ENCODE measurements around the gene RLBP1.

RLBP1 gene

DNA sequence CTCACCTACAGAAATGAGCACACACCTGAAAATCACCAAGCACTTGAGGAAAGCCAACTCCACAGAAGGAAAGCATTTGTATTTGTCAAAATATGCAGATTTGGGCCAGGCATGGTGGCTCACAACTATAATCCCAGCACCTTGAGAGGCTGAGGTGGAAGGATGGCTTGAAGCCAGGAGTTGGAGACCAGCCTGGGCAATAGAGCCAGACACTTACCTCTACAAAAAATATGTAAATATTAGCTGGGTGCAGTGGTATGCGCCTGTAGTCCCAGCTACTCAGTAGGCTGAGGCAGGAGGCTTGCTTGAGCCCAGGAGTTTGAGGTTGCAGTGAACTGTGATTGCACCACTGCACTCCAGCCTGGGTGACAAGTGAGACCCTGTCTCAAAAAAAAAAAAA is 12.3 kb downstream of the RLBP1 start:
- no peak for DNase-seq
- intact Hi-C loops (cut with DNase I), result loop anchor here (5.0 kb wide), 1 partner anchor 33 kb away; the partner anchor contains the start of gene FANCI

DNA sequence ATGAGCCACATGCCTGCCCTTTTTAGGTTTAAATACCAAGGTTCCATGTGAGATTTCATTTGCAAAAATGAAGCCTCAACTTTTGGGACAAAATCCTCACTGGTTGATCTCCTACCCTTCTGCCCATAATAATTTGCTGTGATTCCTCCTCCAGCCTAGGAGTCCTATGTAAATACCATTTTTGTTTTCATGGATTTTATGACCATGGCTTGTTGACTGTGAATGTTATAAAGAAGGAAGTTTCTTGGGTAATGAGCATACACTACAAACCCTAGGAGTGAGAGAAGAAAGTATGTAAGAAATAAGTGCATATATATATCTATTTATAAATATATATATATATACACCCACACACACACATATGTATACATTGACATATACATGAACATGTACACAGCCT is 13.1 kb downstream of the RLBP1 start:
- DNase-seq, result no peak
- intact Hi-C loops (cut with DNase I), result loop anchor here (5.0 kb wide), 1 partner anchor 34 kb away; the partner anchor contains the start of gene FANCI

DNA sequence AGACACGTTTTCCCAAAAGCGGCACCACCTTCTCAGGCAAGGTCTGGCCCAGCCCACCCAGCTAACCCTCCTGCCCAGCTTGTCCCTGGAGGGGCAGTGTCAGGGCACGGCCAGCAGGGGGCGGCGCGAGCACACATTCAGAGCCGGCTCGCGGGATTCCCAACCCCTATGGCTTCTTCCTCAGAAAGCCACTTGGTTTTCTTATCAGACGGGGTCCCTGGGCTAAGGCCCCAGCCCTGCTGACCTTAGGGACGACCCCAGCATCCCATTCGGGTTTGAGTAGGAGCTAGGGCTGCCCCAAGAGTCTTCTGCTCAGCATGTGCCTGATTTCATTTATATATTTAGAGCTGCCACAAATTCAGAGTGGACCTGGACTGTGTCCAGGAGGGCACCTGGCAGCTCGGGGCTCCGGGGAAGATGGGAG is 14.5 kb downstream of the RLBP1 start:
- intact Hi-C loops (cut with DNase I), result loop anchor here (1.0 to 5.0 kb wide), 2 partner anchors 35 to 93 kb away; partner anchors contain the start of gene FANCI
- peak; percentile 55 to 97 (median 82) for DNase-seq

DNA sequence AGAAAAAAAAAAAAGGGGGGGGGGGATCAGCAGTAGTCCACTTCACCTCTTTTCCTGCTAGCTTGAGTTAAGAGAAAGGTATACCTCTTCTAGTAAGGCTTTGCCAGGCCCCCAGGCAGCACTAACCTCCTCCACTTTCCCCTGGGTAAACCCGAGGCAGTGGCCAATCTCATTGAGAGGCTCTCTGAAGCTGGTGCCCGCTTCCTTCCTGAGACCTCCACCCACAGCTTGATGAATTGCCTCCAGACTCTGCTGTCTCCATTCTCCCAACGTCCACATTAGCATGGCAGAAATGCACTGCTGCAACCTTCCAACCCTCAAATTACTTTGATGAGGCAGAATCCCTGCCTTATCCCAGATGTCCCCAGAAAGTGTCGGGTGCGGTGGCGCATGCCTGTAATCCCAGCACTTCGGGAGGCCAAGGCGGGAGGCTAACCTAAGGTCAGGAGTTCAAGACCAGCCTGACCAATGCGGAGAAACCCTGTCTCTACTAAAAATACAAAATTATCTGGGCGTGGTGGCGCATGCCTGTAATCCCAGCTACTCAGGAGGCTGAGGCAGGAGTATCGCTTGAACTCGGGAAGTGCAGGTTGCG is 15.3 kb downstream of the RLBP1 start:
- intact Hi-C loops (cut with DNase I), result loop anchor here (5.0 kb wide), 1 partner anchor 36 kb away; the partner anchor contains the start of gene FANCI

DNA sequence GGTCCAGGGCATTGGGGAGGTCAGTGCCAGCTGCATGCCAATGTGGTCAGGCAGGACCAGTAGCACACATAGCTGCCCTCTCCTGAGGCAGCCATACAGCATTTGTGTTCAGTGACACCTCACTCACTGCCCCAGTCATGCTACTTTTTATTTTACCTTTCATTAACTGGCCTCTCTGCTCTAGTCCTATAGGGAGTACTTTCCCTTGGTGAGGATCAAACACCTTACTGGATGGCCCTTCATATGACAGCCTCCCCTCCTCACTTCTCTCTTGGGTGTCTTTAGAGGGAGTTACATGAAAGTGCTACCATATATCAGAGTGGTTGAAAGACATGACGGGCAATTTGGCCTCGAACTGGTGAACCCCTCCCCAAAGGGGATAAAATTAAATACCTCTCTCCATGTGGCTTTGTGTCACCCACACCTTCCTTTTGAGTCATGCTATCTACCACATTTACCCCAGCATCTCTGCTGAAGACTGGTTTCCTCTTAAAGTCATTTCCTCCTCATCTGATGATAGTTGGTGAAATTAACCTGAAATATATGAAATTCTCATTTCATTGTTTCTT is 17.6 kb downstream of the RLBP1 start:
- intact Hi-C loops (cut with DNase I), result no loop called here
- peak in 1 of 10 donors; percentile 15 for DNase-seq

More for the DNA sequence above, 15.3 kb downstream of the RLBP1 start:
- DNase-seq, result peak in 1 of 10 donors; percentile 45

DNA sequence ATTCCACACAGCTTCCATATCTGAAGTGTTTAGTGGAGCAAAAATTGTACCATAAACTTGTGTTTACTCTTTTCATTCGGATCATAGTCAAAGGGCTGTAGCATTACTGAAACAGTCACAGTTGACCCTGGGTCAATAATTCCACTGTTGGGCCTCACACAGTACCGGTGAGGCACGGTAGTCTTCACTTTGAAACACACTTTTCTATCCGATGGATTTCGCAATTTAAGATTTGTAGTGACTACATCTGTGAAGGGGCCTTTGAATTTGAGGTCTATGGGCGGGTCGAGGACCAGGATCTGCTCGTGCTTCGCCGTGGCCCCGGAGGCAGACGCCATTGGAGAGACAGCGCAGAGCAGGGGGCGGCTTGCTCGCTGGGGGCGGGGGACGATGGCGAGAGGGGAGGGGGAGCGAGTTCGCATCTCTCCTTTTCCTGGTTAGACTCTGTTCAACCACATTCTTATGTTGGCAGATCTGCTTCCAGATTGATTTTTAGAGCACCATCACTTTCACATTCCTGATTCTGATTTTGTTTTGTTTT is 19.8 kb downstream of the RLBP1 start:
- DNase-seq, result peak in 1 of 10 donors; percentile 67
- intact Hi-C loops (cut with DNase I), result no loop called here

DNA sequence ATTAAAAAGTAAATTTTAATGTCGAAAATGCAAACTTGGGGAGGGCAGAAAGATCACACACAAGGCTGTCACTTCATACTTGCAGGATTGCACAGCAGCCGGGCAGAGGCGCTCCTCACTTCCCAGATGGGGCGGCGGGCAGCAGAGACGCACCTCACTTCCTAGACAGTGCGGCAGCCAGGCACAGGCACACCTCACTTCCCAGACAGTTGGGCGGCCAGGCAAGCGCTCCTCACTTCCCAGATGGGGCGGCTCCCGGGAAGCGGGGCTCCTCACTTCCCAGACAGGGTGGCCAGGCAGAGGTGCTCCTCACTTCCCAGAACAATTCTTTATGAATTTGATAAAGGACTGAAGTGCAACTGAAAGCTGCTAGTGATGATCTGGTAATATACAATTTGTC is 21.2 kb downstream of the RLBP1 start:
- intact Hi-C loops (cut with DNase I), result no loop called here
- no peak for DNase-seq

DNA sequence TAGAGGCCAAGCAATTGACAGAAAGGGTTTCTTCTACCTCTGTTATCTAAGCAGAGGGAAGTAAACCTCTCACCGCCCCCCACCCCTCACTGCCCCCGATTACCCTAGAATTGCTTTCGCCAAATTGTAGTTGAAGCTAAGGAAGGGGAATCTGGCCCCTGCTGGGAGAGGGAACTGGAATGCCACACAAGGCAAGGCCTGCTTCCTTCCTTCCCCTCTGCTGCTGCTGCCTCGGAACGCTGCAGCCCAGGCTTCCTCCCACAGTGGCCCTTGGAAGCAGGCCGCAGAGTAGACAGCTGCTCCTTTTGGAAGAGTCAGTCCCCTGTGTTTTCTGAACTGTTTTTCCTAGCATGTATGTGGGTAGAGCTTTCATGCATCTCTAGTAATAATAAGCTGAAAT is 21.6 kb downstream of the RLBP1 start:
- DNase-seq, result peak in 3 of 10 donors; percentile 51 to 91 (median 53)

DNA sequence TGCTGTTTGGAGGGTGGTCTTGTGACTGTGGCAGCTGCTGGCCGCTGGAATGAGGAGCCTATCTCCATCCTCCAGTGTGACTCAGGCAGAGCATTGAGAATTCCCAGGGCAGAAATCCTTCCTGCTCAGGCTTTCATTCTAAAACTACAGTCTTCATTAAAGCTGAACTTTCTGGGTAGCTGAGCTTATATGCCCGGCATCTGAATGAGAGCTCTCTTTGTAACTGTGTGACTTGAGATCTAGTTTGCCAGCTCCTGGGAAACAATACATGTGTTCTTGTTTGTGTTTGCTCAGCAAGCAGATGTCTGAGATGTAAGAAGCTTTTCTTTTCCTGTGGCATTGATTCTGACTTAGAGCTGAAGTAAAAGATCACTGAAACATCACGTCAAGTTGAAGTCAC is 22.4 kb downstream of the RLBP1 start:
- intact Hi-C loops (cut with DNase I), result no loop called here
- DNase-seq, result peak in 1 of 10 donors; percentile 19

More for the DNA sequence above, 21.6 kb downstream of the RLBP1 start:
- intact Hi-C loops (cut with DNase I), result no loop called here

DNA sequence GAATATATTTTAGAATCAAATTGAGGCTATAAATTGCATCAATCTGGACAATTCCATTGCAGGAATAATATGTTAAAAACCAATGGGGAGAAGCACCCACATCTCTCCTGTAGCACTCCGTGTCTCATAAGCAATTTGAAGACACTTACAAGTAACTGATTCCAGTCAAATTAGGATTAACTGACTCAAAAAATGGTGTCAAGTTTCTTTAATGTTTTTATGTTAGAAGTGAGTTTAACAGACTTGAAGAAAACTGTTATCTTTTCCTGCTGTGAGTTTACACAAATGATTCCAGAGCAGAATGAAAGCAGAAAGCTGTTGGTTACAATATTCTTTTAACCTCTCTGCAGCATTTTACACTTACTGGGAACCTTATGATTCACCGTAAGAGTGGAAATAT is 23.2 kb downstream of the RLBP1 start:
- intact Hi-C loops (cut with DNase I), result no loop called here
- no peak for DNase-seq

DNA sequence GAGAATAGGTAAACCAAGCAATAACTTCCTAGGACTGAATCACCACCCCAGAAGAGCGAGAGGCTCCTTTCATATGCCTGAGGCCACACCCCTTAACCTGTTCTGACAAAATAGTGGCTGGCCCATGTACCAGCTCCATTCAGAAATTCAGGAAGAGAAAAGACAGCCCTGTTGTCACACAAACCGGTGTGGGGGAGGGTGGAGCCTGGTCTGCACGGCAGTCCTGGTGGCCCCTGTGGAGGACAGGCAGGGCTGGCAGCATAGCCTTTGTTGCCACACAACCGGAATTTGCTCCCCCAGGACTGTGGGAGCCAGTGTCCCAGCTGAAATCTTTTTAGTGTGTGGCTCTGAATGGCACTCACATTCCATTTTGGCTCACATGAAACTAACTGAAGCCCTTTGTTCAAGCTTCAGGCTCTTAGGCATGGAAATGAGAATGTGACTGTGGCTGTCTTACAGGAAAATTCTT is 23.8 kb downstream of the RLBP1 start:
- intact Hi-C loops (cut with DNase I), result no loop called here
- DNase-seq, result peak; percentile 54 to 95 (median 63)

DNA sequence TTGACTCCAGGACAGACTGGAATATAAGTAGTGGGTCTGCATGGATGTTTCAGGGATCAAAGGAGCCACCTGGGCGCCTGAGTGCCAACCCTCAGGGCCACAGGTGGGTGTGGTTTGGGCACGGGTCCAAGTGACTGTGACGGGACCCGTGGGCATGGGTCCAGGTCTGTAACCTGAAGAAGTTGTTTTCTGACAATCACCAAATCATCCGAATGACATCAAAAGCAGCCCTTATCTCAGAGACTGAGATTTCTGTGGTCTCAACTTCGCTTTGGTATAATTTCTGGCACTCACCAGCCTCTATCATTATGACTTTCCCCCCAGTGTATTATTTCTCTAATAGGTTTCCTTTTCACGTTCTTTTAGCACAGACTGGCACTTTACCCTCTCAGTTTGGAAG is 24.4 kb downstream of the RLBP1 start:
- intact Hi-C loops (cut with DNase I), result no loop called here
- no peak for DNase-seq

DNA sequence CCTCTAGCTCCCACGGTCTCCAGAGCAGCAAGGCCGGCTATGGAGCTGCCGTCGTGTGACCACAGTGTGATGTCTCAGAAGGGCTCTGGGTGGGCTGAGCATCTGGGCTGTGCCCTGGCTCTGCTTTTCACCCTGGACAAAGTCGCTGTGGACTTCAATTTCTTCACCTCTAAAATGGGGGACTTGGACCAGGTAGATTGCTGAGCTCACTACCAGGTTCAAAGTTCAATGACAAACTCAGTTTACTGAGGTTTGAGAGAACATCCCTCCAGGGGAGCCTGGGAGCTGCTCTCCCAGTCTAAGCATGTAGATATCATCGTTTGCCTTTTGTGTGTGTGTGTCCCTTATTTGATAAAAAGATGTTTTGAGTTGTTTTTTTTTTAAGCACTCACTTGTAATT is 25.1 kb downstream of the RLBP1 start:
- intact Hi-C loops (cut with DNase I), result no loop called here
- DNase-seq, result no peak

DNA sequence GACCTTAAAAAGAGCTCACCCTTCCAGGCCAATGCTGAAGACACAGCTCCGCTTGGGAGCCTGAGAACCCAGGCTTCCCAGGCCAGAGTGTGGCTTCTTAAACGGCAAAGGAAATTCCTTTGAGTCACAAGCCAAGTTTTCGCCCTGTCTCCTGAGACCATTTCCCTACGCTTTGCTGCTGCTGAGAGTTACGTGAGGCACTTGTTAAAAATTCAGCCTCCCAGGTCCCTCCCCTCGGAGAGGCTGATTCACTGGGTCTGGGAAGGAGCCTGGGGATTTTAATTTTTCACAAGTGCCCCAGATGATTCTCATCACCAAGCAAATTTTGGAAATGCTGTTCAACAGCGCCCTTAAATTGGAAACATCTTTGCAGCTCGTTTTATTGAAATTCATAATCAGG is 25.5 kb downstream of the RLBP1 start:
- no peak for DNase-seq
- intact Hi-C loops (cut with DNase I), result no loop called here

DNA sequence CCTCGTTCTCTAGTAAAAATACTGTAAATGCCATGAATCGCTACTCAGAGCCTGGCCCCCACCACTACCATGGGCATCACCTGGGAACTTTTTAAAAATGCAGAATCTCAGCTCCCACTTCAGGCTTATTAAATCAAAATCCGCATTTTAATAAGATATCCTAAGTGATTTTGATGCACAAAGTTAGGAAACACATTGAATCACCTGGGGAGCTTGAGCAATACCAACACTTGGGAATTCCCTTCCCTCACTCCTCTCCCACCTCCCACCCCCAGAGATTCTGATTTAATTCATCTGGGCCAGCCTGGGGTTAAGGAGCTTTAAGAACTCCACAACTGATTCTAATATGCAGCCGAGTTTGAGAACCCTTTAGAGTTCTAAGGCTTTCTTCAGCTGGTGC is 26.8 kb downstream of the RLBP1 start:
- intact Hi-C loops (cut with DNase I), result no loop called here
- DNase-seq, result no peak

DNA sequence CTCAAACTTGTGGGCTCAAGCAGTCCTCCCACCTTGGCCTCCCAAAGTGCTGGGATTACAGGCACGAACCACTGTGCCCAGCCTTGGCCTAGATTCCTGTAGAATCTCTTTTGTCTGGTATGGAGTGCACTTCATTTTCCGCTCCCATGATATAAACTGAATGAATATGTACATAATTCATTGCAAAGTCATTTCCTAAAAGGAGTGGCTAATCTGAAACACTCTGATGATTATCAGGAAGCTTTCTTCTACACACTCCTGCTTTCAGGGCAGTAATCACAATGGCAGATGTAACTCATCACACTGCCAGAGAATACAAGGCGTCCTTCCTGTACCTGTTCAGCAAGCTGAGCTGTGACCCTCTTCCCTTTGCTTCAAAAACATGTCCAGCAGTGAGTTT is 28.6 kb downstream of the RLBP1 start:
- DNase-seq, result no peak
- intact Hi-C loops (cut with DNase I), result no loop called here

DNA sequence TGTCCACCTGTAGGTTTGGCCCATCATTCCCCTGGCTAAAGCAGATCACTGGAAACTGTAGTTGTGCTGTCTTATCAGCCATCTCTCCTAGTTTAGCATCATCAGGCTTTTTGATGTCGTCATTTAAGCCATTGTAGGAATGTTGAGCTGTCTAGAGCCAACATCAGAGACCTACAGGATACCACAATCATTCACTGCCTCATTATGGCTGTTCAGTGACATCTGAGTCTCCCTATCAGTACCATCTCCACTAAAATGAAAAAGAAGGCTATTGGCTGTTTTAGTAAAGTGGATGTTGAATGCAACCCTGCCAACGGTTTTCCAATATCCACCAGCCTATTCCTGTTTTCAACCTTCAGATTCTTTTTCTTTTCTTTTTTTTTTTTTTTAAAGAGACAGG is 29.2 kb downstream of the RLBP1 start:
- no peak for DNase-seq
- intact Hi-C loops (cut with DNase I), result no loop called here

DNA sequence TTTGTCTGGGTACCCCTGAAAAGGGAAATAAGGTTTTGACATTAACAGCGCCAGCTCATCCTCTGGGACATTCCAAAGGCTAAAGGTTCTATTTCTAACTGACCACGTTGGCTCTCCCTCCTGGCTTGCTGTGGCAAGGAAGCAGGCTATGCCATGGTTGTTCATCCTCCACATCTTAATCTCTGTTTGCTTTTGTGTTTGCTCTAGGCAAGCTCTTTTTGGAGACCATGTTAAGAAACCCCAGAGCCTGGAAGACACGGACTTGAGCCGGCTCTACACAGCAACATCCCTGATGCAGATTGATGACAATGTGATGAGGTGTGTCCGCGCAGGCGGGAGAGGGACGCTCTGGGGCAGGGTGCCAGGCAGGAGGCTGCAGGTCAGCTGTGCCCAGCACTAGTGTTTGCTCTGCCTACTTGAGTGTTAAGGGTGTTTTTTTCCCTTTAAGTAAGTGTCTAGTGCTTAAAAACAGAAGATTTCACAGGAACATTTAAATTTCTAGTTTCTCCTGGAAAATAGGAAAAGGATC is 33.3 kb downstream of the RLBP1 start:
- intact Hi-C loops (cut with DNase I), result no loop called here
- DNase-seq, result peak in 7 of 10 donors; percentile 44 to 95 (median 69)

DNA sequence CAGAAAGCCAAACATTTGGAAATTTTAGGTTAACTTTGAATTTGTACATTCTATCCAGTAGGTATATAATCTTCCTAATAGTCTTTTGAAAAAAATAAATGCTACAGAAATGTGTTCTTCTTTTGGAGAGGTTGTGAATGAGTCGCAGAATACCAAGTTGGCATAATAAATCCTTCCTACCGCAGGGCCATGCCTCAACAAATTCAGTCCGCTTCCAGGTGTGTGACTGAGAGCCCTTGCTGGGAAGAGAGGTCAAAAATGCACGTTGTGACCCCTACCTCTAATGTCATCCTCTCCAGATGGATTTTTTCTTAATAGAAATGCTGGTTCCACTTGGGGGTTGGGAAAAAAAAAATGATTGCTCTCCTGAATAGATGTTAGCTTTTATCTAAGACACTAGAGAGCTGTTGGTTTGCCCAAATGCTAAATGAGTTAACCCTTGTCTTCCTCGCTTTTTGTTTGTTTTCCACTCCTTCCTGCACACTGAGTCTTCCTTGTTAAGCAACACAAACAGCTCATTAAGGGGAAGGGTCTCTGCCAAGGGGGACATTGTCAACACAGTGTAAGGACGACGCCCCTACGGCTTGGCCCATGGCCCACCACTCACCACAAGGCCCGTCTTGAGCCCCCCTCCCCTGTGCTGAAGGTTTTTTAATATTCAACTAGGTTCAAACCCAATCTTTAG is 33.9 kb downstream of the RLBP1 start:
- DNase-seq, result no peak
- intact Hi-C loops (cut with DNase I), result no loop called here

DNA sequence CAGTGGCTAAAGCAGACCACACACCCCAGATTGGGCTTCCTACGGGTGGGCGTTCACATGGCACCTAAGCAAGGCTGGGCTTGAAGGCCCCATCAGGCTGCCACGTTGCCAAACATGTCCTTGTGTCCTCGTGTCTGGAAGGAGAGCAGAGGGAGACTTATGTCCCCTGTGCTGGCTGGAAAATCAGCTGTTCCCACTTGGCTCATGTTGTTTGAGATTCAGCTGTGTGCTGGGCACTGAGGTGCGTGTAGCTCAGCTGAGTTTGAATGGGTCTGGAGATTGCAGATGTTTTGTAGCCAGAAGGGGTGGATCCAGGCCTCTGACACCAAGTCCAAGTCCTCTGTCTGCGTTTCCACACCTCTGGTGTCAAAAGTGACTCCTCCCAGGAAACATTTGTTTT is 34.6 kb downstream of the RLBP1 start:
- peak in 1 of 10 donors; percentile 87 for DNase-seq

More for the DNA sequence above, 34.6 kb downstream of the RLBP1 start:
- intact Hi-C loops (cut with DNase I), result no loop called here
